ENCODE measurements around the gene CCNY. TPM values are rescaled to one million over a fixed set of nuclear protein-coding genes. Genes with fewer than 3 reads are reported as not detected.

CCNY gene
- total RNA-seq (2014; rRNA removed; shearing (Covaris generic)) (37.0 and 40.6 TPM in 2 replicates), total RNA-seq (2022) (55.8 and 63.0 TPM in 2 replicates), Bru-seq, nascent RNA (percentile 76 among the genes with signal in this experiment), BruChase-seq, experiment 1, labeled RNA remaining after a 6-hour chase (percentile 80 among the genes with signal in this experiment), BruChase-seq, experiment 2, labeled RNA remaining after a 2-hour chase (percentile 71 among the genes with signal in this experiment)
- long read RNA-seq, full-length matches to known transcripts, result 79 of 104 reads
- long read RNA-seq, partial matches to known transcripts, result 2 of 104 reads
- long read RNA-seq, other reads (novel, unspliced or antisense), result 23 of 104 reads

GRCh38 chr10:35336084-35336831 is at the start of gene CCNY:
TSS of gene CCNY (plus strand) at chr10:35336509. CDS start at chr10:35337054, 545 bp downstream.
- Histone ChIP-seq H3K27ac (ENCODE audit: low read depth, low read length, poor library complexity, severe bottlenecking) (peak within 1 kb of the TSS; percentile 32), H3K4me3 (ENCODE audit: low read depth, low read length, poor library complexity, severe bottlenecking) (peak within 1 kb of the TSS; percentile 91), H3K4me2 (ENCODE audit: low read length) (peak within 1 kb of the TSS; percentile 98), H2AFZ (ENCODE audit: low read length) (peak within 1 kb of the TSS; percentile 79), H3K9me2 (ENCODE audit: insufficient read depth, low read length) (no peaks in the 10 kb centered on the region), H3K79me2 (ENCODE audit: insufficient read depth, low read depth, low read length) (peaks cover 59% of the 10 kb centered on the region), H3K9me3 (ENCODE audit: low read length) (no peaks in the 10 kb centered on the region), H3K36me3 (ENCODE audit: insufficient read depth, low read length) (peaks cover 22% of the 10 kb centered on the region), H4K20me1 (ENCODE audit: insufficient read depth, low read length) (peaks cover 31% of the 10 kb centered on the region; the same call in 1 of the 2 replicates), H3K4me1 (ENCODE audit: insufficient read depth, low read length, poor library complexity, severe bottlenecking) (peaks cover 39% of the 10 kb centered on the region)
- no TSS peak for BruUV-seq (replicated peaks)
- TF ChIP-seq EZH2phosphoT487 (IDR thresholded peaks at IDR 0.05; ENCODE audit: borderline replicate concordance, low read depth, low read length) (no peak), CTCF (conservative IDR thresholded peaks at IDR 0.05; ENCODE audit: low read length) (no peak)
- CTCF ChIA-PET (ENCODE audit: unreplicated experiment), result no interaction called here
- intact Hi-C loops (cut with micrococcal nuclease; ENCODE audit: unreplicated experiment), result loop anchor here (2.0 to 10.0 kb wide), 5 partner anchors 161 to 305 kb away; partner anchors contain the start of genes CREM and CUL2
- POLR2A ChIA-PET, result interaction anchor here (1.1 to 1.8 kb wide), 2 partner anchors 10 to 13 kb away, joined by 4 read pairs; no protein-coding TSS in a partner anchor
- peak; percentile 75 for DNase-seq (ENCODE audit: low spot score)

- H3K36me3 ChIP-seq (ENCODE audit: insufficient read depth, low read length), result no peaks in the 10 kb centered on the region
- no TSS peak for BruUV-seq (replicated peaks)
- no peak for DNase-seq (ENCODE audit: low spot score)
- TF ChIP-seq EZH2phosphoT487 (IDR thresholded peaks at IDR 0.05; ENCODE audit: borderline replicate concordance, low read depth, low read length), result no peak
- TF ChIP-seq CTCF (conservative IDR thresholded peaks at IDR 0.05; ENCODE audit: low read length), result no peak
- ChIA-PET CTCF (ENCODE audit: unreplicated experiment) (no interaction called here), POLR2A (interaction anchor here (0.7 kb wide), 1 partner anchor 239 kb away, joined by 3 read pairs; no protein-coding TSS in a partner anchor)
- no peak overlapping the region for H3K4me3 ChIP-seq (ENCODE audit: low read depth, low read length, poor library complexity, severe bottlenecking)
- no peaks in the 10 kb centered on the region for H3K9me3 ChIP-seq (ENCODE audit: low read length)
- H3K9me2 ChIP-seq (ENCODE audit: insufficient read depth, low read length), result no peaks in the 10 kb centered on the region
- H3K4me1 ChIP-seq (ENCODE audit: insufficient read depth, low read length, poor library complexity, severe bottlenecking), result no peaks in the 10 kb centered on the region
- H3K4me2 ChIP-seq (ENCODE audit: low read length), result no peak overlapping the region
- H4K20me1 ChIP-seq (ENCODE audit: insufficient read depth, low read length), result no peaks in the 10 kb centered on the region
- H2AFZ ChIP-seq (ENCODE audit: low read length), result no peak overlapping the region
- no peak overlapping the region for H3K27ac ChIP-seq (ENCODE audit: low read depth, low read length, poor library complexity, severe bottlenecking)
- no peaks in the 10 kb centered on the region for H3K79me2 ChIP-seq (ENCODE audit: insufficient read depth, low read depth, low read length)
- intact Hi-C loops (cut with micrococcal nuclease; ENCODE audit: unreplicated experiment), result no loop called here
Observed at GRCh38 chr10:35289198-35289597, 47.1 kb upstream of the CCNY start.

Measured in OCI-LY7 (cell line).